GM18499 (cell line): ENCODE data around the gene ARL10.

Source experiments
- ATAC-seq: cut with Tn5 transposase; IDR thresholded peaks from one replicate; pipeline ENCODE4 v1.9.1; 2021; ENCODE audit warnings: moderate number of reproducible peaks; ENCODE audit not compliant: insufficient read depth, unreplicated experiment

ARL10 gene

GRCh38 chr5:176361437-176362232, 3.7 kb upstream of the ARL10 start, which contains the start of gene KIAA1191:
Gene KIAA1191, minus strand, starts transcription at chr5:176361764. Its CDS starts 2,256 bp downstream, at chr5:176359508.
- peak; percentile 64 for ATAC-seq

- no peak for ATAC-seq
These were observed 3.1 kb upstream of the ARL10 start for GRCh38 chr5:176362233-176362490.

- ATAC-seq = no peak
These were observed 429 bp upstream of the ARL10 start for GRCh38 chr5:176364765-176365350.

- ATAC-seq = no peak
These were observed 1.1 kb downstream of the ARL10 start for GRCh38 chr5:176366232-176366894.

GRCh38 chr5:176368726-176369125, 3.4 kb downstream of the ARL10 start:
- ATAC-seq = no peak

- no peak for ATAC-seq
These were observed 4.8 kb downstream of the ARL10 start for GRCh38 chr5:176369934-176370711.

GRCh38 chr5:176371621-176372539, 6.6 kb downstream of the ARL10 start:
- ATAC-seq = no peak

- no peak for ATAC-seq
These were observed 8.0 kb downstream of the ARL10 start for GRCh38 chr5:176373100-176373818.

- ATAC-seq = no peak
These were observed 14.6 kb downstream of the ARL10 start for GRCh38 chr5:176379881-176380280.

- no peak for ATAC-seq
These were observed 16.1 kb downstream of the ARL10 start for GRCh38 chr5:176381423-176381822.

GRCh38 chr5:176381979-176382378, 16.7 kb downstream of the ARL10 start:
- no peak for ATAC-seq

- no peak for ATAC-seq
These were observed 17.4 kb downstream of the ARL10 start for GRCh38 chr5:176382721-176383120.

- no peak for ATAC-seq
These were observed 18.1 kb downstream of the ARL10 start for GRCh38 chr5:176383248-176383905.

- ATAC-seq = no peak
These were observed 18.7 kb downstream of the ARL10 start for GRCh38 chr5:176383961-176384360.

- no peak for ATAC-seq
These were observed 19.2 kb downstream of the ARL10 start for GRCh38 chr5:176384366-176384930.

GRCh38 chr5:176384991-176385390, 19.7 kb downstream of the ARL10 start:
- no peak for ATAC-seq

- ATAC-seq = no peak
These were observed 21.2 kb downstream of the ARL10 start for GRCh38 chr5:176386491-176386890.

- no peak for ATAC-seq
These were observed 22.2 kb downstream of the ARL10 start for GRCh38 chr5:176387384-176387925.
